HG03342 (cell line): ENCODE results near the gene RBM4B.

Experiments used
- ATAC-seq: cut with Tn5 transposase; IDR thresholded peaks from one replicate; pipeline ENCODE4 v1.9.1; 2021; ENCODE audit warnings: mild to moderate bottlenecking, moderate library complexity; ENCODE audit not compliant: unreplicated experiment

The RBM4B gene

GRCh38 chr11:66688561-66689534 is 11.2 kb upstream of the RBM4B start:
- ATAC-seq = no peak

GRCh38 chr11:66687831-66688281 is 10.2 kb upstream of the RBM4B start:
- no peak for ATAC-seq

- no peak for ATAC-seq
Measured at GRCh38 chr11:66686801-66687750, 9.4 kb upstream of the RBM4B start.

- ATAC-seq = no peak
Measured at GRCh38 chr11:66686100-66686785, 8.6 kb upstream of the RBM4B start.

DNA sequence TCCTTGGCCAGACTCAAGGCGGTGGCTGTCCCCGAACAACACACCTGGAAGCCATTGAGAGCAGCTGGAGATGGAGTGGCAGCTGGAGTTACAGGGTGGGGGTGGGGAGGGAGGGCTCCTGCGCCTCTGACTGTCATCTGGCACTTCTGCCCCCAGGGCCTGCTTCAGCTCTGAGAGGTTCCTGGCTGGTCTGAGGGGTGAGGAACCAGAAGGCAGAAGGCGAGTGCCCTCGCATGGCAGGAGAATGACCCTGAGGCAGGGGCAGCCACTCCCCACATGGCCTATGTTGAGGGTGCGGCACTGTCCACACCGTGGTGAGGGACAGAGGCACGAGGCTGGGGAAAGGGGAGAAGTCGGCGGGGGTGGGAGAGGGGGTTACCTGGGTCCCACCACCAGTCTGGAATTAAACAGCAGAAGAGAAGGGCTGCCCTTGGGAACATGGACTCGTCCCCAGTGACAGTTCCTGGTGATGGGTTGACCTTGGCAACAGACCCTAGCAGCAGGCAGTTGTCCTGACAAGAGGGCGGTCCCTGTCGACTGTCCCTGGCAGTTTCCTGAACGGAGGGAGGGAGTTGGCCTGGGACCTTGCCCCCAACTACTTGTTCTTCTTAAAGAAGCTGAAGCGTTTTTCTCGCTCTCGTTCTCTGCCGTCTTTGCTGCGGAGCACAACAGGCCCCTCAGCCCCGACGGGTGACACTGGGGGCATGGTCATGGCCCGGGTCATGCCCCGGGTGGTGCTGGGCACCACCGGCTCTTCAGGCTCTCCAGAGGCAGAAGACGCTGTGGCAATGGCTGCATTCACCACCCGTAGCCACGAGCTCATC is 7.8 kb upstream of the RBM4B start:
- ATAC-seq = no peak

GRCh38 chr11:66684635-66685034 is 6.9 kb upstream of the RBM4B start:
- ATAC-seq = no peak

DNA sequence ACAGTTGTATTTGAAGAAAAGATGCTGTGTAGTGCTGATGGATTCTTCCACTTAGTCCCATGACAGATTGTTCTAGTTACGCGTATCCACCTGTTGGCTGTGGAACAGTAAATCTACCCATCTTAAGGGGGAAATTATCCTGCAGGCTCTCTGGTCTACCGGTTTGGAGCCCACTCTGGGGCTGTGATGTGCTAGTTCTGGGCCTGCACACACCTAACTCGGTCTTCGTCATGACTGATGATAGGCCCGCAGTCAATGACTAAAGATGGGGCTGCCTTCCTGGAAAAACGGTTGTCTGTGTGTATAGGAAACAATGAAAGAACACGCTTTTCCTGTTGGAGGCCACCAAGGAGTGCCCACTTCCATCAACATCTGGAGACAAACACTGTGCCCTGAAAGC is 6.2 kb upstream of the RBM4B start:
- no peak for ATAC-seq

DNA sequence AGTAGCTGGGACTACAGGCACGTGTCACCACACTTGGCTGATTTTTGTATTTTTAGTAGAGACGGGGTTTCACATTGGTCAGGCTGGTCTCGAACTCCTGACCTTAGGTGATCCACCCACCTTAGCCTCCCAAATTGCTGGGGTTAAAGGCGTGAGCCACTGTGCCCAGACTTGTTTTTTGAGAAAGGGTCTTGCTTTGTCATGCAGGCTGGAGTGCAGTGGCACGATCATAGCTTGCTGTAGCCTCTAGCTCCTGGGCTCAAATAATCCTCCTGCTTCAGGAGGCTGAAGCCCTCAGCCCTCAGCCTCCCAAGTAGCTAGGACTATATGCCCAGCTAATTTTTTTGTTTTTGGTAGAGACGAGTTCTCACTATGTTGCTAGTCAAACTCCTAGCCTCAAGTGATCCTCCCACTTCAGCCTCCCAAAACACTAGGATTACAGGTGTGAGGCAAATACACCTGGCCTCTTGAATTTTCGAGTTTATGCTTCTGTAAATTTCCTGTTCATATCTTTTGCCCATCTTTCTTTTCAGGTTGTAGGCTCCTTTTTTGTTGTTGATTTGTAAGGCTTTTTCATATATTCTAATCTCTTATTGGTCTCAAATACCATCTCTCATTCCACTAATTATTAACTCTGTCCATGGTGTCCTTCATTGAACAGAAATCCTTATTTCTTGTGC is 3.4 kb upstream of the RBM4B start:
- ATAC-seq = no peak

GRCh38 chr11:66676931-66677598 is 622 bp downstream of the RBM4B start:
- no peak for ATAC-seq

- no peak for ATAC-seq
Measured at GRCh38 chr11:66676282-66676919, 1.3 kb downstream of the RBM4B start.

- ATAC-seq = no peak
Measured at GRCh38 chr11:66674964-66675602, 2.6 kb downstream of the RBM4B start.

DNA sequence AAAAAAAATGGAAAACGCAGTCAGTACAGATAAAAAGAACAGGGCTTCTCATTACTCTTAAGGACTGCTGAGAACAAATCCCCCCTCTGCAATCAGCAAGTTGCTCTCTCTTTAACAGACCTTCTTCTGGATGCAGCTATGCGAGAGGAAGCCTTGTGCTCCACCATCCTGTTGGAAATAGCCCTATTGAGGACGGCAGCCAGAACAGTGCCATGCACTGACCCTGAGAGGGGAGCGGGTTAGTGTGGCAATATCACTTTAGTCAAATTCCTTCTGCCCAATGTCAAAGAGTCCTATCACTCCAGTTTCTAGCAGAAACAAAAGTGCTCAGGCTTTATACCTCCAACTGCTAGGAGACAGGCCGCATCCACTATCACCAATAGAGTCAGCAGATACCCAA is 6.9 kb downstream of the RBM4B start:
- ATAC-seq = no peak

DNA sequence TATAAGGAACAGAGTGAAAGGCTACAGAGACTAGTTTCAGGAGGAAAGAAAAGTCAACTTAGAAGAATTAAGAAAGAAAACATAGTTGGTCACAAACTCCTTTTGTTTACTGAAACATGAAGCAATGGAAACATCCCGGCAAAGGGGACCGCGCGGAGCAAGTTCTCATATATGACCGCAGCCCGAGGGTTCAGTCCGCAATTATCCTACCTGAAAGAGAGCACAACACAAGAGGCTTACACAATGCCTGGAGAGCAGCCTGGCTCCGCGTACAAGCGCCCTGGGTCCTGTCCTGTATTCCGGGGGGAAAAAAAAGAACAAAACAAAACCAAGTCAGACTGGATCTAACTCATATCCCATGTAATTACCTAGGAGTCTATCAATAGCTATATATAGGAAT is 12.3 kb downstream of the RBM4B start:
- ATAC-seq = no peak

DNA sequence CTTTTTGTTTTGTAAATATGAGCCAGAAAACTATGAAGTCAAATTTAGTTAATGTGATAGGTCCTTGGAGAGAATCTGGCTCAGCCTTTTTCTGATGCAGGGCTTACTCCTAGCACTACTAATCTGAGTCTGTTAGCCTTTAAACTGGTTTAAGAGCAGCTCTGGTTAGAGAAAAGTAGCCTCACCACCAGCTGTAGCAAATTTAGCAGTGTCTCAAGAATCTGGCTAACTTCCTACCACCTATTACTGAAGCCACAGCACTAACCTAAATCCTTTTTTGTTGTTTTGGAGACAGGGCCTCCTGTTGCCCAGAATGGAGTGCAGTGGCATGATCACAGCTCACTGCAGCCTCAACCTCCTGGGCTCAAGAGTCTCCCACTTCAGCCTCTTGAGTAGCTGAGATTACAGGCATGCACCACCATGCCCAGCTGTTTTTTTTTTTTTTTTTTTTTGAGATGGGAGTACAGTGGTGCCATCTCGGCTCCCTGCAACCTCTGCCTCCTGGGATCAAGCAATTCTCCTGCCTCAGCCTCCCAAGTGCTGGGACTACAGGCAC is 13.9 kb downstream of the RBM4B start:
- no peak for ATAC-seq

DNA sequence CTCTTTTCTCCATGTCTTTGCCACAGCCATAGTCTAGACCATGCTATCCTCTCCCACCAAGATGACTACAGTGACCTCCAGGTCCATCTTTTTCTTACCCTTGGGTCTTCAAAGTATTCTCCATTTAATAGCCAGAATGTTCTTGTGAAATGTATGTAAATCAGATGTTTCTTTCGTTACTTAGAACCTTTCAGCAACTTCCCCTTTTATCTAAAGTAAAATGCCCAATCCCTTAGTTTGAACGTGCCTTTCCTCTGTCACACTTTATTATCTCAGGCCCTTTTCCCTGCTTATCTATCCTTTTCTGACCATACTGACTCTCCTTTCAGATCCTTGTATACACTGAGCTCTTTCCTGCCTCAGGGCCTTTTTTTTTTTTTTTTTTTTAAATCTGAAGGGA is 17.9 kb downstream of the RBM4B start:
- no peak for ATAC-seq

GRCh38 chr11:66653123-66653522 is 24.6 kb downstream of the RBM4B start:
- no peak for ATAC-seq

DNA sequence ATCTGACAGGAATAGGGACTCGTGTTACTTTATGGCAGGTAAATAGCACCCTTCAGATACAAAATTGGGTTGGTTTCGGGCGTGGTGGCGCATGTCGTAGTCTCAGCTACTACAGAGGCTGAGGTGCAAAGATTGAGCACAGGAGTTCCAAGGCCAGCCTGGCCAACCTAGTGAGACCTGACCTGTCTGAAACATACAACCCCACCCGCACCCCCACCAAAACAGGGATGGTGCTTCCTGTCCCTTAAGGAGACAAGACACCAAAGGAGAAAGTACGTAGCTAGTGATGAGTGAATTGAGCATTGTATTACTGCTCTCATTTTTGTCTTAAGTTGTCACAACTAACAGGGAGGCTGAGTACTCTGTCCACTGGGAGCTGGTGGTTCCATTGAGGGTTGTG is 25.0 kb downstream of the RBM4B start:
- ATAC-seq = no peak

GRCh38 chr11:66651016-66651415 is 26.7 kb downstream of the RBM4B start:
- no peak for ATAC-seq
